Choroid plexus epithelial cell (primary cell): ENCODE results near the gene YPEL4.

Experiments
- DNase-seq: peaks from one replicate; pipeline ENCODE4 v3.0.0-alpha.2; 2010; ENCODE audit warnings: low read depth
- H3K4me3 ChIP-seq: 2 replicates; pipeline ENCODE4 v1.5.1; 2011; ENCODE audit warnings: low read depth, mild to moderate bottlenecking, control low read depth, low read length, moderate library complexity
- TF ChIP-seq, protein P1 (sequence below): conservative IDR thresholded peaks from 2 replicates; pipeline ENCODE4 v1.5.1; 2011; ENCODE audit warnings: low read depth, mild to moderate bottlenecking, control low read depth, inconsistent platforms, low read length, moderate library complexity

Gene YPEL4

DNA sequence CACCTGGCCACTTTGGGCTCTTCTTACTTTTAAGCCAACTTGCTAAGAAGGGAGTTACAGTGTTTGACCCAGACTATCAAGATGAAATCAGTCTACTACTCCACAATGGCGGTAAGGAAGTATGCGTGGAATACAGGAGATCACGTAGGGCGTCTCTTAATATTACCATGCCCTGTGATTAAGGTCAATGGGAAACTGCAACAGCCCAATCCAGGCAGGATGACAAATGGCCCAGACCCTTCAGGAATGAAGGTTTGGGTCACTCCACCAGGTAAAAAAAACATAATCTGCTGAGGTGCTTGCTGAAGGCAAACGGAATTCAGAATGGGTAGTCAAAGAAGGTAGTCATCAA lies 1.0 kb upstream of the YPEL4 start:
- TF ChIP-seq, protein P1, sequence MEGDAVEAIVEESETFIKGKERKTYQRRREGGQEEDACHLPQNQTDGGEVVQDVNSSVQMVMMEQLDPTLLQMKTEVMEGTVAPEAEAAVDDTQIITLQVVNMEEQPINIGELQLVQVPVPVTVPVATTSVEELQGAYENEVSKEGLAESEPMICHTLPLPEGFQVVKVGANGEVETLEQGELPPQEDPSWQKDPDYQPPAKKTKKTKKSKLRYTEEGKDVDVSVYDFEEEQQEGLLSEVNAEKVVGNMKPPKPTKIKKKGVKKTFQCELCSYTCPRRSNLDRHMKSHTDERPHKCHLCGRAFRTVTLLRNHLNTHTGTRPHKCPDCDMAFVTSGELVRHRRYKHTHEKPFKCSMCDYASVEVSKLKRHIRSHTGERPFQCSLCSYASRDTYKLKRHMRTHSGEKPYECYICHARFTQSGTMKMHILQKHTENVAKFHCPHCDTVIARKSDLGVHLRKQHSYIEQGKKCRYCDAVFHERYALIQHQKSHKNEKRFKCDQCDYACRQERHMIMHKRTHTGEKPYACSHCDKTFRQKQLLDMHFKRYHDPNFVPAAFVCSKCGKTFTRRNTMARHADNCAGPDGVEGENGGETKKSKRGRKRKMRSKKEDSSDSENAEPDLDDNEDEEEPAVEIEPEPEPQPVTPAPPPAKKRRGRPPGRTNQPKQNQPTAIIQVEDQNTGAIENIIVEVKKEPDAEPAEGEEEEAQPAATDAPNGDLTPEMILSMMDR = no peak

DNA sequence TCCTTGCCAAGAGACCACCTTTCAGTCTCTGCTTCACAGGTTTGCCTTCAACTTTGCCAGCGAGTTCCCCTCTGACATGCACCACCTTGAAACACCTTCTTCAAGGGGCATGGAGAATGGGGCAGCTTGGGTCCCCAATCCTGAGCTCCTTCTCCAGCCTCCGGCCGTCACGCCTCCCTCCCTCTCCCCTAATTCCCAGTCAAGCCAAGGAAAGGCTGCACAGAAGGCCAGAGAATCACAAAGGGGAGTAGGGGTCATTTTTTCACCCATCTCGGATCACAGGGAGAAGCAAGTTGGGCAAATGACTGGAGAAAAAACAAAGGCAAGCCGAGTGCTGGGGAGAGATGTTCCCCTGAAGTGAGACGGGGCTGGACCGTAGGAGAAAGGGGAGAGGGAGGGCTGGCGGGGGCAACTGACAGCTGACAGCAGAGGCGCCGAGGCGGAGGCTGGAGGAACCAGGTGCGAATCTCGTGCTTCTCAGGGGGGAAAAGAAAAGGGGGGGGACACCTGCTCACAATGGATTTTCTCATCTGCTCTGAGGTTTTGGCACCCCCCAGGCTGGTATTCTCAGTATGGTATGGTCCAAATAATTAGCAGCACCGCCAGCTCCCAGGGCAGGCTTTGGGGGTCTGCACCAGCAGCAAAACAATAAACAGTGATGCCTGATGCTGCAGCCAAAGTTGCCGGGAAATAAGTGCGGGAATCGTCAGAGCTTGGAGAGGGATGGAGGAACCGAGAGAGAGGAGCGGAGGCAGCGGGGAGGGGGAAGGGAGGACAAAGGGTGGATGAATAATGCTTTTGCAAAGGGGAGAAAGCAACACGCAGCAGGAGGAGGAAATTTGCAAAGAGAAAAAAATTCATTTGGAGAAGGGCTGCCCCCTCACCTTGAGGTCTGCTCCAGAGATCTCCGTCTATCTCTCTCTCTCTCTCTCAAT lies 644 bp downstream of the YPEL4 start:
- DNase-seq = no peak
- peak overlapping the region; percentile 61 for H3K4me3 ChIP-seq
- TF ChIP-seq, protein P1 = no peak

More for the DNA sequence above, 1.0 kb upstream of the YPEL4 start:
- H3K4me3 ChIP-seq = no peak overlapping the region
- no peak for DNase-seq

DNA sequence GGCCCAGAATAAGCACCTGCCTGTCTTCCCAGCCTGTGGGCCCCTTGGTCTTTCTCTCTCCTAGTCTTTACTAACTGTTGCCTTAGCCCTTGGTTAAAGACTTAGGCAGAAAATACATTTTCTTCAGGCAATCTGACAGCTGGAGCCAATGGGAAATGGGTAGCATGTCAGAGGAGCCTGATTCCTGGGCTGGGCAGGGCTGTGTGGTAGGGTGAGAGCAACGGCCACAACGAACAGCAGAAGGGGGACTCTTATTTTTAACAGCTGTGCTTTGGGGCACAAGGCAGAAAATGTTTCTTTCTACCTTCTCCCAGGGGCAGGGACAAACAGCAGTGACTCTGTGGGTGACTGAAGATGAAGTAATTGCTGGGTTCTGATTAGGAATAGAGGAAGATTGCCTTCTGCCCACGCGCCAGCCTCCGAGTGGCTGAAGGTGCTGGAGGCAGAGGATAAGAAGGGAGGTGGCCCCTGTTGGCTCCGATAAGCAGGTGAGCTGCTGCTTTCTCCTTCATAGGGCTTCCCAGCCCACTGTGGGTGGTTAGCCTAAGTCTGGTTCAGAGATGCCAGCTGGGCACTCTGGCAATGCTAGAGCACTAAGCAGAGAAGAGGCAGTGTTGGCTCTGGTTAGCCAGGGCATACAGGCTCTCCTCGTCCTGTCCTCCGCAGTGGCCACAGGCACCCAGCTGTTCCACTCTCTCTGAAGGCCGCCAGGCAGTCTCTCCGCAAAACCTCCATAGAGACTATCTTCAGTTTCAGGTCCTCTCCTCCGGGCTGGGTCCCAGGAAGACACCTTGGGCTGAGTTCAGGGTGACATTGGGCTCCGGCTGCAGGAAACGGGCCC lies 1.5 kb downstream of the YPEL4 start:
- H3K4me3 ChIP-seq = peak overlapping the region; percentile 61
- TF ChIP-seq, protein P1 = no peak
- DNase-seq = no peak

DNA sequence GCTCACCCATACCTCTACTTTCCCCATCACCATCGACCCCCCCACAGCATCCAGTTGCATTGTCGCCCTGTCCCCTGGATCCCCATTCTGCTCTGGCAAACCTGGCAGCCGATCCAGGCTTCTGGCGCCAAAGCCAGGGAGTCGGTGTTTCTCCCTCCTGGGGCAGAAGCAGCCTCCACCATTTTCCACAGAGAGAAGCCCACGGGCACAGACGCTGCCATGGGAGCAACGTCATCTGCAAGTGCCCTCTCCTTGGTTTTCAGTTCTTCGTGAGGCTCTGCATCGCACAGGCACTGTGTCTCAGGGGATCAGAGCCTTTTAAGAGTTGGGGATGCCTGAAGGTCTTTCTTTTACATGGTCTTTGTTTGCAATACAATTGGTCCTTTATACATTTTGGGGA lies 2.3 kb downstream of the YPEL4 start:
- DNase-seq = no peak
- H3K4me3 ChIP-seq = no peak overlapping the region
- TF ChIP-seq, protein P1 = no peak

DNA sequence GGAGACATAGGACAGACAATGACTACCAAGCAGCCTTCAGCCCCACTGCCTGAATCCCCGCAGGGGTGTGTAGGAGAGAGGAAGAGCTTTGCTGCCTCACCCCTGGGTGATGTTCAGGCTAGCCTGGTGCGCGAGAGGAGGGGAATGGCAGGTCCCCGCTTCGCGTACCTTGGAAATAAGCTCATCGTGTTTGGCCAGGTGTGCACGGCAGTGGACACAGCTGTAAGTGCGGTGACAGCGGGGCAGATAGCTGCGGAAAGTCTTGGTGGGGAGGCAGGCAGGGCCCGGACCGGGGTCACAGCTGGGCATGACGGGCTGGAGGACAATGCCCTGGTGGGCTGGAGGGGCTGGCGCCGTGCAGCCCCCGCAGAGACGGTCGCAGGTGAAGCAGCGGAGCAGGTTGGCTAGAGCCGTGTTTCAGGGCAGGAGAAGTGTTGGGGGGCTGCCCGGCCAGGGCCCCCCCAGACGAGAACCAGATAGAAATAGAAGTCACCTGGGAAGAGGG lies 2.9 kb downstream of the YPEL4 start:
- no peak for DNase-seq
- H3K4me3 ChIP-seq = no peak overlapping the region
- TF ChIP-seq, protein P1 = no peak

DNA sequence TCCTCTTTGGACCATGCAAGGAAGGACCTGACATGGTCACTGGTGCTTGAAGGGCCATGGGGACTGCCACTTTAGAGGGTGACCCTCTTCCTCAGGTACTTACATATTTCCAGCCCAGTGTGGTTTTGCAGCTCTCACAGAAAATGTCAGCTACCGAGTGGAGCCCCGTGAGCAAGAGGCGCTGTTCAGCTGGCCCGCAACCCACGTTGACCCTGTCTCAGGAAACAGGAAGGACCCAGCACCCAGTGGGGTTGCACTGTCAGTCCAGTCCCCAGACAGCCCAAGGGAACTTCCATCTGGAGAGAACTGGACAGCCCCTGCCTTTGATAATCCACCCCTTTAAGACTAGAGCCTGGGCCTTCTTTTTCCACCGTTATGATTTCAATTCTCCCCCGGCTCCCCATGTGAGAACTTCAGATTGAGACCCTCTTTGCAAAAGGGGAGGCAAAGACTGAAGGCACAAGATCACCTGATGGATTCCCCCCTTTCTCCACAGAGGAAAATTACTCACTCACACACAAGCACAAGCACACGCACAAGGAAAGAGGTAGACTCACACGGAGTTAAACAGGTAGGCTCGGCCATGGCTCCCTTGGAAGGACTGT lies 3.4 kb downstream of the YPEL4 start:
- no peak overlapping the region for H3K4me3 ChIP-seq
- TF ChIP-seq, protein P1 = no peak
- DNase-seq = no peak
